Activated CD8-positive, alpha-beta memory T cell treated with anti-CD3 and anti-CD28 coated beads, Interleukin-2, amount 50 U/mL, for 48 hours (primary cell): ENCODE measurements around the gene CBX5.
"Not testable (repeated sequence)": the region's sequence is repeated elsewhere in the genome, so short reads cannot be mapped to it uniquely, and the experiment has no call there.

ENCODE experiments used
- DNase-seq: peaks from one replicate; pipeline ENCODE4 v3.0.0-alpha.2; 2020

CBX5 gene

GRCh38 chr12:54294152-54294952, 14.4 kb upstream of the CBX5 start:
- DNase-seq = peak; percentile 84

DNA sequence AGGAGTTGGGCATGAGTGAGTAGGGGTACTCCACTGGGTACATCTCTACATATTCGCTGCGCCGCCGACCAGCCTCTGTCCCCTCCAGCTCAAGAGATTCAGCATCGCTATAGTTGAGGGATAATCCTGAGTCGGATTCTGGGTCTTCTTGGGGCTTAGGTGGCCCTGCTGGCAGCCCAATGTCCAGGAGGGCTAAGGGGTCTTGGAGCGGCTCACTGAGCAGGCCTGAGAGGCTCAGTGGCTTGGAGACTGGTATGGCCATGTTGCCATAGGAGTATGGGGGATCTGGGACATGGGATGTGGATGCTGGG, 13.0 kb upstream of the CBX5 start:
- DNase-seq = no peak

DNA sequence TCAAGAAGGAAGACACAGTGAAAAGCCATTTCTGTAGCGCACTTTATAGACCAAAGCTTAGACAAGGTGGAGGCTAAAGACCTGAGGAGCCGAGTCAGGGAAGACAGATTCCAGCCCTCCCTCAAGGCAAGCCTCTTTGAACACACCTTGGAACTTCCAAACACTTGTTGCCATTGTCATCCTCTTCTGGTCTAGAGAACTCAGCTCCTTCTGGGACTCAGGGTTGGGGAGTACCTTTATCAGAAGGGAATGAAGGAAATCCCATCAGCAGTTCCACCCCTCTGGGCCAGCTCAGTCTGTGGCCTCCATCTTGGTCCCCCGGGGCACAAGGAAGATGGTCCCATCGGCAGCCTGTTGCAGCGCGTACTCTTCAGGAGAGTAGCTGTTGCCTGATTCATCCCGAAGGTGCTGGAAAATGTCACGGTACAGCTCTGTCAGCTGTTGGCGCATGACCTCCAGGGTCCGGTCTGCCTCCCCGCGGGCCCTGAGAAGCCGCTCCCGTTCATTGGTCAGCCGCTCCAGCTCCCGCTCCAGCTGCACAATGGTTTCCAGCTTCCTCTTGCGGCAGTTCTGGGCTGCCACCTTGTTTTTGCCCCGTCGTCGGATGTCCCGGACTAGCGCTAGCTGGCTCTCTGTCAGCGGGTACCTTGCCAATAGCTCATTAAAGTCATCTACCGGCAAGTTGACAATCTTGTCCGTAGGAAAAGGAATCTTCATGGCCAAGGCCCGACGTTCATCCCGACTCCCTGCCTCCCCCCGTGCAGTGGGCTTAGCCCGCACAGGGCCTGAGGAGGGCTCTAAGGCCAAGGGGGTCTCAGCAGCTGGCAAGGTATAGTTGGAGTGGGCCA, 12.4 kb upstream of the CBX5 start:
- DNase-seq = no peak

GRCh38 chr12:54287261-54288157, 7.6 kb upstream of the CBX5 start:
- DNase-seq = peak; percentile 75

DNA sequence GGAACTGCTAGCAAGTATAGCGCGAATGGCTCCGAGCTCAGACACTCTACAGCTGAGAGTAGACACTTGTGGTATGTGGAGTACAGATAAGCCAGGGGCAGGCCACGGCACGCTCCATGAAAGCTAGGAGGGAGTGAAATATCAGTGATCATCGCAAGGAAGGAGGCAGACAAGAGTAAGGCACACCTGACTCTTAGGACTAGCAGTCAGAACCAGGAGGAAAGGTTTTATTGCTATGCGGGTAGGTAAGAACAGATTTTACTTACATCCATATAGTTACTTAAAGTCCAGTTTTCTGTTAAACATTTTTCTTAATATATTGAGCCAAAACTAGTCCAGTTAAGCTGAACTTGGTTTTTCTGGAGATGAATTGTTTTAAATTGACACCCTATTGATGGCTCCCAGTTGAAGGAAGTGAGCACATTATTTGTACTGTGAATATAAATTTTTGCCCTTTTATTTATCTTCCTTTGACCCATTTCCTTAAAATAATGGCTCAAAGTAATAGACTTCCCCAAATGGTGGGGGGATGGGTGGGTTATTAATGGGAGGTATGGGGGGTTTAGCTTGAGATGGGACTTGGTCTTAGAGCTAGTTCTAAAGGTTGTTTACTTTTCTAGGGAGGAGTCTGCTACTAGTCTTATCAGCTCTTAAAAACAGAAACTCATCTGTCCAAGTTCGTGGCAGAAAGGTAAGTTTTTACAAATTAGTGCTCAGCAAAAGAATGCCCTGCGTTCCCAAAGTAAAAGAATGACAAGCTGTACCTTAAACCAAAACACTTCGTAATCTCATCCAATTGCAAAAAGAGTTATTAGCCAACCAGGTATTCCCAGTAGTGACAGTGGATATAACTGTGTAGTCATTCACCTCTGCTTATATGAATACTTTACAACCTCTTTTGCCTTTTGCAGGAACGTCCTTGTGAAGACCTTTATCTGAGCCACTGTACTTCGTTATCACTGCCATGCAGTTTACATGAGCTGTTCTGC, 6.4 kb upstream of the CBX5 start:
- peak; percentile 76 for DNase-seq

DNA sequence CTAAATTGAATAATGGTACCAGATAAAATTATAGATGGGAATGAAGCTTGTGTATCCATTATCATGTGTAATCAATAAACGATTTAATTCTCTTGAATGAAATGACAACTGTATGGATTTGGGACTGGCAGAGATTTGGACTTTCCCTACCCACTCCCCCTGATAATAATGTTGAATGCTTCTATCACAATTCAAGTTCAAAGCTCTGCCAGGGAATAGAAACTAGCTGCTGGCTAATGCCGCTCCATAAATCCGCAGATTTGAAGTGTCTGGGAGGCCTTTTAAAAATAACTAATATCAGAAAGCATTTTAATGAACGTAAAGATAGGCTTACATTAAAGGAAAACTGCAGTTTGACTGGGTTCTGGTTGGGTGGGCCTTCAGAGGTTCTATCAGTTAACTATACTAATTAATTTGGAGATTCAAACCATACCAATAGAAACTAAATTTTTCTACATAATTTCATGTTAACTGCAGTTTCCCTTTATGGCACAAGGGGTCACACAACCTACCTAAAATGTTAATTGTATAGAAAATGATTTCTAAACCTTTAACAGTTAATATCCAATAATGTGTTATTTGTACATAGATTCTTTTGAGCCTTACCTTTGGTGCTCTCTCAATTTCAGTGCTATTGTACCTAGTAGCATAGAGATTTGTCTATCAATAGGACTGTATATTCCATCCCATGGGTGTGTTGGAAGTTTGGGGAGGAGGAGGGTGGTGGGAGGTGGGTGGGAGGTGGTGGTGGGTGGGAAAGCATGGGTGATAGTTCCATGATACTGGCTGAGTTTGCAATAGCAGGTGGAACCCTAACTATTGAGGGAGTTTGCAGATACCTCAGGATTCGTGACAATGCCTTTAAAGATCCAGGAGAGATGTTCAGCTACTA, 5.5 kb upstream of the CBX5 start:
- DNase-seq = no peak

DNA sequence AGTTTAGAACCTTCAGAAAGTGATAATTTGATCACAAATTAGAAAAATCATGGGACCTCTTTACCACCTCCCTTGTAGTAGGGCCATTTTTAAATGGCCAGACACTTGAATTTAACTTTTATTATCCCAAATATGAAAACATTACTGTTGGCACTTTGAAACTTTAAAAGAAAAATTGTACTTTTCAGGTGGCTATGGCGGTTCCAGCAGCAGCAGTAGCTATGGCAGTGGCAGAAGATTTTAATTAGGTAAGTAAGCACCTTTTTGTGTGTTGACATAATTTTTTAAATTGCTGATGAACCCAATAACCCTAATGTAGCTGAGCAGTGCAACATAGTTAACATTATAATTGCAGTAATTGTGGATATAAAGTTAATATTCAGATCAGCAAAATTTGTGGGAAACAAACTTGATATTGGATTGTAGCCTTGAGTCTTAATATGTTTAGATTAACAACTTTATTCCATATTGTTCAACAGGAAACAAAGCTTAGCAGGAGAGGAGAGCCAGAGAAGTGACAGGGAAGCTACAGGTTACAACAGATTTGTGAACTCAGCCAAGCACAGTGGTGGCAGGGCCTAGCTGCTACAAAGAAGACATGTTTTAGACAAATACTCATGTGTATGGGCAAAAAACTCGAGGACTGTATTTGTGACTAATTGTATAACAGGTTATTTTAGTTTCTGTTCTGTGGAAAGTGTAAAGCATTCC, 4.3 kb upstream of the CBX5 start:
- DNase-seq = not testable (repeated sequence)

DNA sequence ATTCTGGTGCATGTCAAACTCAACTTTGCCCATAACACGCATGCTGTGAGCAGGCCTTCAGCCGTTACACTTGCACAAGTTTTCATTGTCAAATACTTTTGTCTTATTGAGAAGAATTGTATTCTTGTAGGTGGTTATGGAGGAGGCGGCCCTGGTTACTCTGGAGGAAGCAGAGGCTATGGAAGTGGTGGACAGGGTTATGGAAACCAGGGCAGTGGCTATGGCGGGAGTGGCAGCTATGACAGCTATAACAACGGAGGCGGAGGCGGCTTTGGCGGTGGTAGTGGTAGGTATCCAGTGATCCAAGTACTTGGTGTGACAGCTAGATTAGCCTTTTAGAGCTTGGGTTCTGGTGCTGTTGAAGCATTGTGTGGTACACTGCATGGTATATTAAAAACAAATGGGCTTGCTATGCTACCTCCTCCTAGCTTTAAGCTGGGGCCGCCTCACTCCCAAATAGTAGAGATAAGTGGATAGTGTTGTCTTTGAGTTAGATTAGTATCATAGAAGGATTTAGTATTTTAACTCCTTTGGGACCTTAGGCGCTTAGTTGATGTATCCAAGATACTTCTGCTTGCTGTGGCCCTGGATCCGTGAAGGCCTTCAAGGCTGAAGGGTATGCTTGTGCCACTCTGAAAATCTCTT, 3.1 kb upstream of the CBX5 start:
- peak; percentile 75 for DNase-seq

- not testable (repeated sequence) for DNase-seq
These were observed 1.8 kb upstream of the CBX5 start for GRCh38 chr12:54281694-54282093.

DNA sequence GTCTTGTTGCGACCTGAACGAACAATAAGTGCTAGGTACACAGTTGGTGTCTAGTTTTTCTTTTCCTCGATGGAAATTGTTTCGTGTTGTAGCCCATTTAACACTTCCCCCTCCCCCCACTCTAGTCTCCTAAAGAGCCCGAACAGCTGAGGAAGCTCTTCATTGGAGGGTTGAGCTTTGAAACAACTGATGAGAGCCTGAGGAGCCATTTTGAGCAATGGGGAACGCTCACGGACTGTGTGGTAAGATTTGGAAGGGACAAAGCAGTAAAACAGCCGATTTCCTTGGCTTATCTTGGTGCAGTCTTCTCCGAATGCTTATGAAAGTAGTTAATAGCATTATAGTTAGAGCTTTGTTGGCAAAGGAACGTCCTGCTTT, 1.3 kb upstream of the CBX5 start:
- not testable (repeated sequence) for DNase-seq

- DNase-seq = peak; percentile 90
These were observed 742 bp upstream of the CBX5 start, which contains the start of gene HNRNPA1 for GRCh38 chr12:54280468-54281260. TSS of gene HNRNPA1 (plus strand) at chr12:54280726. CDS start at chr12:54280808, 82 bp downstream.

GRCh38 chr12:54279227-54279631, 693 bp downstream of the CBX5 start:
- no peak for DNase-seq

DNA sequence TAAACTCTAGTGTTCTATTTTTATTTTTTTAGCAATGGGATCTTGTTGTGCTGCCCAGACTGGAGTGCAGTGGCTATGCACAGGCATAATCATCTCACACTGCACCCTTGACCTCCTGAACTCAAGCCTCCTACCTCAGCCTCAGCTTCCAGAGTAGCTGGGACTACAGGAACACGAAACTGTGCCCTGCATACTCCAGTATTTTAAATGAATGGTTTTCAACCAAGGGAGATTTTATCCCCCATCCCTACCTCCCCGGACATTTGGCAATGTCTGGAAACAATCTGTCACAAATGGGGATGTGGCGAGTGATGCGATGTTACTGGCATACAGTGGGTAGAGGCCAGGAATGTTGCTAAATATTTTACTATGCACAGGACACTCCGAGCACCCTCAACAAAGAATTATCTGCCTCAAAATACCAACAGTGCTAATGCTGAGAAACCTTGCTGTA, 2.1 kb downstream of the CBX5 start:
- DNase-seq = no peak

- DNase-seq = no peak
These were observed 3.6 kb downstream of the CBX5 start for GRCh38 chr12:54276368-54276767.

- DNase-seq = no peak
These were observed 5.9 kb downstream of the CBX5 start for GRCh38 chr12:54273981-54274380.

- DNase-seq = no peak
These were observed 7.7 kb downstream of the CBX5 start for GRCh38 chr12:54272214-54272613.

DNA sequence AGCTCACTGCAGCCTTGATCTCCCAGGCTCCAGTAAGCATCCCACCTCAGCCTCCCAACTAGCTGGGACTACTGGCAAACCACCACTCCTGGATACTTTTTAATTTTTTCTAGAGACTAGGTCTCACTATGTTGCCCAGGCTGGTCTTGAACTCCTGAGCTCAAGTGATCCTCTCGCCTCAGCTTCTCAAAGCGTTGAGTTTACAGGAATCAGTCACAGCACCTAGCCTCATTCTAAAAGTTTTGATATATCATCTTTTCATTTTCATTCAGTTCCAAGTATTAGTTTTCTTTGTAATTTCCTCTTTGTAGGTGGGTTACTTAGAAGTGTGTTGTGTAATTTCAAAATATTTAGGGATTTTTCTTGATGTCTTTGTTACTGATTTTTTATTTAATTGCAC, 9.6 kb downstream of the CBX5 start:
- DNase-seq = no peak

DNA sequence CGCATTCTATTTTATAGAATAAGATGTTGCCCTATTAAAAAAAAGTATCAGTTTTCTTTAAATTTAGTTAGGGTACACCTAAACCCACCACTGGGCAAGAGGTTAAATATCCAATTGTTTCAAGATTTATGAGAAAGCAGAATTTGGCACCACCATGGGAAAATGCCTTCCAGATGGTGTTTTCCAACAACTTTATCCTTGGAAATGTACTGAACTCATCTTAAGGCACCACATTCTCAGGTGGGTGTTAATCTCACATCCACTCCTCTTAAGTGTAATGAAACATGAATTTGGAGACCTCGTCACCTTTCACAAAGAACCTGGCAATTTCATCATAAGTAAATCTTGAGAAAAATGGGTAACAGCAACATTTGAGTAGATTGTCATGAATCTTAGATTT, 13.1 kb downstream of the CBX5 start:
- DNase-seq = no peak

DNA sequence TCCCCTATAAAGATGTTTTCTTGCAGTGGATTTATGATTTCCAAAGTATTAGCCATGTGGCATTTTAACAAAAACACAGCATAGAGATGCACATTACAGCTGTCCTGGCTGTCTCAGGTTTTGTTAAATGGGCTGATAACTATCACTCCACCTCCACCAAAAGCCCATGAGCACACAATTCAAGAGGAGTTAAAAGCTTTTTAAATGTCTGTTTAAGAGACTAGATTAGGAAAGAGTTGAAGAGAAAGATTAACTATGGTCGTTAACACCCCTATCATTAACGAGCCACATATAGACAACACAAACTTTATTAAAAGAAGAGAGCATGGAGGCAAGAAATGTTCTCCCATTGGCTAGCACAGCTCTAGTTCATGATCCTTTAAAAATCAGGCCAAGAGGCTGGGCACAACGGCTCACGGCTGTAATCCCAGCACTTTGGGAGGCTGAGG, 14.5 kb downstream of the CBX5 start:
- DNase-seq = no peak
